GM19099 (cell line): ENCODE results near the gene RBM20.

Source experiments
- POLR2A ChIP-seq: IDR thresholded peaks from 3 replicates; pipeline ENCODE4 v1.6.1; 2011; ENCODE audit warnings: low read depth; ENCODE audit not compliant: insufficient read length; ENCODE audit errors: extremely low read depth

The RBM20 gene

DNA sequence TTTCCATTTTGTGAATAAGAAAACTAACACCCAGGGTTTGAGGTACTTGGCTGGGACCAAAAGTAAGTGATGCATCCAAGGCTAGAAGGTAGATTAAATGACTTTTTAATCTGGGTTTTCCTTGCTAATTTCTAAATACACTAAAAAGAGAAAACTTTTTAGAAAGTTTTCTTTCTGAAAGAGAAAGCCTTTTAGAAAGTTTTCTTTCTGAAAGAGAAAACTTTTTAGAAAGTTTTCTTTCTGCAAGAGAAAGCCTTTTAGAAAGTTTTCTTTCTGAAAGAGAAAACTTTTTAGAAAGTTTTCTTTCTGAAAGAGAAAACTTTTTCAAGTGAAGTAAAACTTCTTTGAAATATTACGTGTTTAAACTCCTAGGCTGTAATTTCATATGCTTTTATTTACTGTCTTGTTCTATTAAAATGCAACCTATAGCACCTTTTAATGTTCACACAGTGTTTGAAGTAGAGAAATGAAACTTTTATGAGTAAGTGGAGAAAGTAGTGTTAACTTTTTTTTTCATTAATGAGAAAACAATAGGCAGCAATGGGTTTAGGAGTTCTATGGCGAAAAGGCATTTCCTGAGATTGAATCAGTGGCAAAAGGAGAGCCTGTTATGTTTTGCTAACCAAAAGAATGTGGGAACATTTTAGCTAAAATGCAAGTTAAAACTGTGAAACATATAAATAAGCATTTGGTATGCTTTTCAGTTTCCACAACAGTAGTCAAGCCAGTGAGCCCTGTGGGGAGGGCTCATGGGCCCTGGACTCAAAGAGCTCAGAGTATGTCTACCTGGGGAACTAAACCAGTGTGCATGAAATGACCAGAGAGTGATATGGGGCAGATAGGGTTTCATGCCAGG lies 103.7 kb downstream of the RBM20 start:
- TF ChIP-seq POLR2A = no peak

DNA sequence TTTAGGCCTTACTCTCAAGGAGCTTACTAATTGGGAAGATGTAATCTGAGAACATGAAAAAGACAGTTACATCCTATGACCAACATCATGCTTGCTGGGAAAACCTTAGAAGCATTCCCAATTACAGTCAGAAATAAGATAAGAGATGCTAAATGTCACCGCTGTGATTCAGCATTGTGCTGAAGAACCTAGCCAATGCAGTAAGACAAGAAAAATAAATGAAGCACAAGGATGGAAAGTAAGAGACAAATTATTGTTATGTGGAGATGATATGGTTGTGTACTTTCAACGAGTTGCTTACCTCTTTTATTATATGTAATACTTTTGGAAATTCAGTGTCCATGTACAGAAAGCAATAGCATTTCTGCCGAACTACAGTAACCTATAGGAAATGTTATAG lies 104.8 kb downstream of the RBM20 start:
- no peak for TF ChIP-seq POLR2A

DNA sequence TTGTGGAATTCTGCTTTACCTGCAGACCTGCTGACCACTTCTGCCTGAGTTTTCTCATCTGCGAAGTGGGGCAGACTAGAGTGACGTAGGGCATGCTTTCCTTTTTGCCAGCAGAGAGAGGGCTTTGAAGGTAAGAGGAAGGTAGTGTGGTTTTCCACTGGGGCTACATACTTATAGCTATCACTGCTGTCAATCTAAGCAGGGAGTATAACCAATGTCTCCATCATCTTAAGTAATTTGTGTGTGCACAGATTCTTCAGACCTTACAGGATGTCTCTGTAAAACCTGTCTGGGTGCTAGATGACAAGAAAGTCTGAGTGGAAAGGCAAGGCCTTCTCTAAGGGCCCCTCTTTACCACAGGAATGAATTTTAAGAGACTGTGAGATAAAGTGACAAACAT lies 106.8 kb downstream of the RBM20 start:
- TF ChIP-seq POLR2A = no peak

DNA sequence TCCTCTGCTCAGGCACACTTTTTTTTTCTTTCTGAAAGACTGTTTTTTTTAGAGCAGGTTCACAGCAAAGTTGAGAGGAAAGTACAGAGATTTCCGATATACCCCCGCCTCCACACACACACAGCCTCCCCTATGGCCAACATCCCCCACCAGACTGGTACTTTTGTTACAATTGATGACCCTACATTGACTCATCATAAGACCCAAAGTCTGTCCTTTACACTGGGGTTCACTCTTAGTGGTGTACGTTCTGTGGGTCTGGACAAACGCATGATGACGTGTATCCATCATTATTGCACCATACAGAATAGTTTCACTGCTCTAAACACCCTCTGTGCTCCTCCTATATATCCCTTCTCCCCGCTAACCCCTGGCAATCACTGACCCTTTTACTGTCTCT lies 107.7 kb downstream of the RBM20 start:
- TF ChIP-seq POLR2A = no peak

DNA sequence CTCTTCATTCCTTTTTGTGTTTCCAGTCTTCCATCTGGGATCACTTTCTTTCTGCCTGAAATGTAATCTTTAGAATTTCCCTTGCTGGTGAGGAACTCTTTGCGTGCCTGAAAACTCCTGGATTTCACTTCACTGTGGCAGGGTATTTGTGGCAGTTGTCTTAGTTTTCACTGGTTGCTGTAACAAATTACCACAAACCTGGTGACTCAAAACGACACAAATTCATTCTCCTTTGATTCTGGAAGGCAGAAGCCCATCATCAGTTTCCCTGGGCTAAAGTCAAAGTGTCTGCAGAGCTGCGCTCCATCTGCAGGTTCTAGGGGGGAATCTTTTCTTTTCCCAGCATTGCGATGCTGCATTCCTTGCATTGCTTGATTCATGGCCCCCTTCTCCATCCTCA lies 109.3 kb downstream of the RBM20 start:
- TF ChIP-seq POLR2A = no peak

DNA sequence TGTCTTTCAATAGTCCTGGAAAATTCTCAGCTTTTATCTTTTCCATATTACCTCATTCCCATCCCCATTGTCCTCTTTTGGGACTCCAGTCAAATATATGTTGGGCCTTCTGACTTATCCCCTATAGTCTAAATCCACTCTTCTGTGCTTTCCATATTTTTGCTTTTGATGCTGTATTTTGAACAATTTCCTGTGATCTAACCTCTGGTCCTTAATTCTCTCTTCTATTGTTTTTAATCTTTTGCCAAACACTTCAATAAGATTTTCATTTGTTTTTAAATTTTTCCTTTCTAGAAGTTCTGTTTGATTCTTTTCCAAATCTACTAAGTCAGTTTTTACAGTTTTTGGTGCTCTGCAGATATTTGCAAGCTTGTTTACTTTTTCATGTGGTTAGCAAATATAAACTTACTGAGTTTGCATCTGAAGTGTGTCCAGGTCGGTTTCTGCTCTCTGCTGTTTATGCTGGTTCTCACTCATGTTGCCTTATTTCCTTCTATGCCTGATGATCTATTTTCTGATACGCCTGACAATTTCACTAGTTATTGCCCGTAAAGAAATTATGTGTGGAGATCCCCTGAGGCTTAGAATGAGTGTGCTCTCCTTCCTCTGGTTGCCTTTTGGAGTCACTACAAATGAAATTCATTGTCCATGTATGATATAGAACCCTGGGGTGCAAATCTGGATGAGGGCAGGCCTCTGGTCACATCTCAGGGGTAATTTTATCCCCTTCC lies 110.4 kb downstream of the RBM20 start:
- no peak for TF ChIP-seq POLR2A

DNA sequence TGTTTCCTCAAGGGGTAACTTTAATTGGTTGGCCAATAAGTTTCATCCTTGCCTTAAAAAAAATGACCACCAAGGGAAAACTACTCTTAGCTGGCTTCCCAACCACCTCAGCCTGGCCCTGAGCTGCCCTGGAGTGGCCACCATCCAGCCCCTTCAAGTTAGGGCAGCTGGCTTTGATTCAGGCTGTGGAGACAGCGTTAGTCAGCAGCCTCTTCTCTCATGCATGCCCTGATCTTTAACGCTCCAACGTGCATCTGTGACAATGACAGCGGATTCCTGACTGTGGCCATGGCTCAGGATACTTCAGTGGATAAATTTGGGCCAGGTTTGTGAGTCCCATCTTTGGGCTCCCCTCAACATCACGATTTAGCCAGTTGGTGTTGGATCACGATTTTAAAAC lies 111.6 kb downstream of the RBM20 start:
- no peak for TF ChIP-seq POLR2A

DNA sequence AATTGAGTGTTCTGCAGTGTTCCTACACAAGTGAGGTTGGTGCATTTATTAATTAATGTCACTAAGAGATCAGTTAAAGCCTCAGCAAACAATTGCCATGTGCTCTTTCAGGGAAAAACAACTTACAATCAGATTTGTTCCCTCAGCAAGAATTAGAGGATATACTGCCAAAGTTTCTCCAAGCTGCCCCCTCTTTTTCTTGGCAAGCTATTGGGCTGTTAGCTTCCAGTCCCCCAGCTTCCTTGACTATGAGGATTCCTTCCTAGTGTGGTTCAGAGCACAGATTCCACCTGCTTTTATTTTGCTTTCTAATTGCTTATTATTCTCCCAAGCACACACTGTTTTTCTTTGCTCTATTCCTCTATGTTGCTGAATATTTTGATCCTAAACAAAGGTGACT lies 112.7 kb downstream of the RBM20 start:
- no peak for TF ChIP-seq POLR2A

DNA sequence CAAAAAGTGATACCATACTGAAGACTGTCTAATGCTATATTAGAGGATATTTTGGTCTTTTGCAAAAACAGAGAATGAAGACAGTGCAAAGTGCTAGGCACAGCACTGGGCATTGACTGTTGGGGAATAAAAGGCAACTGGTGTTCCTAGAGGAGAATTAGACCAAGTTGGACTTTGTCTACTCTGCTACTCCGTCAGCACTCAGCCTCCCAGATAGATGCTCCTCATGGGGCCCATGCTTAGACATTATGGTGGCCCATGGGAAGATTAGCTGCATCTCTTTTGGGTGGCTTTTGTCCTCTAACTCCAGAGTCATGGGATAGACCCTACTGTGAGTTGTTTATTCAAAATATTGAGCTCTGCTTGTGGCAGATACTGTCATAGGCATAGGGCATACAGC lies 113.5 kb downstream of the RBM20 start:
- TF ChIP-seq POLR2A = no peak

DNA sequence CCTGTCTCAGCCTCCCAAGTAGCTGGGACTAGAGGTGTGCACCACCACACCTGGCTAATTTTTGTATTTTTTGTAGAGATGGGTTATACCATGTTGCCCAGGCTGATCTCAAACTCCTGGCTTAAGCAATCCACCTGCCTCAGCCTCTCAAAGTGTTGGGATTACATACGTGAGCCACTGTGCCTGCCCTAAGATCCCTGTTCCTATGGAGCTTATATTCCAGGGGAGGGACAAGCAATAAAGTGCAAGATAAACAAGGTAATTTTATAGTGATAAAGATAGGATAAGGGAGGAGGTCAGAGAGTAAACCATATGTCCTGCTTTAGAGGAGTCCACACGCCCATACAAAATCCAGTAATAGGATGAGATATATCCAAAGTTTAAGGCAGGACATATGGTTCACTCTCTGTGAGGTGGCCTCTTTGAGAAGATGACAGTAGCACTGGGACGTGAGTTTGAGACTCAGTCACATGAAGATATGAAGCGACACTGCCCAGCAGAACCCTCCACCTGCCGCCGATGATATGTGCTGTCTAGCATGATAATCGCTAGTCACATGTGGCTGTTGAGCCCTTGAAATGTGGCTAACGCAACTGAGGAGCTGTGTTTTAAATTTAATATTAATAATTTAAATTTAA lies 114.1 kb downstream of the RBM20 start:
- TF ChIP-seq POLR2A = no peak

DNA sequence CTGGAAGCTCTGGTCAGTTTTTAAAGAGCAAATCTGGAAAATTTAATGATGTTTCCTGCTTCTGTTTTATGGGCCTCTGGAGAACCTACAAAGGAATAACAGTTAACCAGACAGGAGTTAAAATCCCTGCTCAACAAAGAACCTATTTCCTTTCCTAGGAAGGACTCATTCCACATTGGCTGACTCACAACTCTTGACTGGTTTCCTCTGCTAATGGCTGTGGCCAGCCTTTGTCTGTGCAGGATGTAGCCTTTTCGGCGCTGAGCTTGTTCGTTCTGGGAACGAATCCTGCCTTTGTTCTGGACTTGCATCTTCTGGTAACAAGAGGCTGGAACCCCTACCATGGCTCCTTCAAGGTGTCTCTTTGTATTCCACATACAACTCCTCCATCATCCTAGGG lies 114.8 kb downstream of the RBM20 start:
- no peak for TF ChIP-seq POLR2A

DNA sequence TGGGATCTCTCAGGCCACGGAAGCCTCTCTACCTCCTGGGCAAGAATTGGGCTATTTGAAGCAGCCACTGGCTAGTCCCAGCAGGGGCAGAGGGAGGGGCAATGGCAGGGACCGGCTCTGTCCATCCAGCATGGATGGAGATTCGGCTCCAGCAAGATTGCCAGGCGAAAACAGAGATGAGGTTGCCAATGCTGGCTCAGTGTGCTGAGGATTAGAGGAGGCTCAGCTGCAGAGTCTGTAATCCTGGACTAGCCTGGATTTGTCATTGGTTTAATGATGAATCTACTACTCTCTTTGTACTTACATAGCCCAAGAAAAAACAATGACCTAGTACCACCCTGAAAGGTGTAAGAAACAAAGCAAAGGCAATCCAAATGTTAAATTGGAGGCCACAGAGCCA lies 115.4 kb downstream of the RBM20 start:
- TF ChIP-seq POLR2A = no peak

DNA sequence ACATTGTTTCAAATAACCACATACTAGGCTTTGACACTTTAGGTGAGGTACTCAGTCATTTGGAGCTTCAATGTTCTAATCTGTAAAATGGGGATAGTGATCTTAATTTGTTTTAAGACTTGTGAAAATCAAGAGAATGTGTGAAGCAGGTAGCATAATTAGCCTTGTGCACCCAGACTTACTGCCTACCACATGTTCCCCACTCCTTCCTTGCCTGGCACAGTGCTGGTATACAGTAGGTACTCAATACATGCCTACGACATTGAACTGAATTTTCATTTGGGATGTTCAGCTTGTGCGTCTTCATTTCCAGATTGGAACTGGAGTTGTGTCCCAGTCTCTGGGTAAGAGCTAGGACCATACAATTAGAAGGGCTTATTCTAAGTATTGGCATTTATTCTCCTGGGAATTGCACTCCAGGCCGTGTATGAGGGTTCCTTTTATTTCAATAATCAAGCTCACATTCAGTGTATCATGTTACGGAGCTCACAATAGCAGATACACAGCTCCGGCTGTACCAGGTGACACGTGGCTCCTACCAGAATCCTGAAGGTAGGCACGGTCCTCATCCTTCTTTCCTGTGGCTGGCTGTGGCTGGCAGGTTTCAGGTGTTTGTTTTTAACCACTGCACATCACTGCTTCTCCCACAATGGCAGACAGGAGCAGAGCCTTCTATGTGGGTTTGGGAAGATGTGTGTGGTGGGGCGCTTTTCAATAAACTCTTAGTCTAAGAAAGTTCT lies 118.1 kb downstream of the RBM20 start:
- TF ChIP-seq POLR2A = no peak

DNA sequence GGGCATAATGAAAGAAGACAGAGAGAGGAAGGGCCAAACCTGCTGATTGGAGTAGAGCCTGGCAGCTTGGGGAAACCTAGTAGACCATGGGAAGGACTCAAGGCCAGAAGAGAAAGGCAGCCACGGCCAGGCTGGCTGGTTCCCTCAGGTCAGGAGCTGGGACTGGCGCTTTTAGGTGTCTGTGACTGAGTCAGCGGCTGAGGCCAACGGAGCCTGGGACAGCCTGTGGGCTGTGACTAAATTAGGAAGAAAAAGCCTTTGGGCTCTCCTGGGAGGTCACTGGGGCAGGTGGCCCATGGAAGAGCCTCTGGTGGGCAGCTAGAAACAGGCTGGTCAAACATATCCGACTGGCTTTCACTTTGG lies 118.7 kb downstream of the RBM20 start:
- no peak for TF ChIP-seq POLR2A

DNA sequence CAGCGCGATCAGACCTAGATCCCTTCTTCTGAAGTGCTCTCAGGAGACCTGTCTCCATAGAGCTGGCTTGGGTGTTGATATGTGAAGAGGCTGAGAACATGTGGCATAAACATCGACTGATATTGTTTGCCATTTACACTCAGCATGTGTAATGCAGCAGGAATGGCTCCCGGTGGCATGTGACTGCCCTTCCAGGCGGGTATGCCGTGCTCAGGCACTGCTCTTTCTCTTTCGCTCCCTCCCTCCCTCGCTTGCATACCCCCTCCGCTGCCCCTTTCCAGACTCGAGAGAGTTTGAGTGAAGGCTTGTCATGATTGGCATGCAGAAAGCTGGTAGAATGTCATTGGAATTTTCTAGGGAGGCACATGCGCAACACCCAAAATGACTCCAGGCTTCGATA lies 120.2 kb downstream of the RBM20 start:
- TF ChIP-seq POLR2A = no peak

DNA sequence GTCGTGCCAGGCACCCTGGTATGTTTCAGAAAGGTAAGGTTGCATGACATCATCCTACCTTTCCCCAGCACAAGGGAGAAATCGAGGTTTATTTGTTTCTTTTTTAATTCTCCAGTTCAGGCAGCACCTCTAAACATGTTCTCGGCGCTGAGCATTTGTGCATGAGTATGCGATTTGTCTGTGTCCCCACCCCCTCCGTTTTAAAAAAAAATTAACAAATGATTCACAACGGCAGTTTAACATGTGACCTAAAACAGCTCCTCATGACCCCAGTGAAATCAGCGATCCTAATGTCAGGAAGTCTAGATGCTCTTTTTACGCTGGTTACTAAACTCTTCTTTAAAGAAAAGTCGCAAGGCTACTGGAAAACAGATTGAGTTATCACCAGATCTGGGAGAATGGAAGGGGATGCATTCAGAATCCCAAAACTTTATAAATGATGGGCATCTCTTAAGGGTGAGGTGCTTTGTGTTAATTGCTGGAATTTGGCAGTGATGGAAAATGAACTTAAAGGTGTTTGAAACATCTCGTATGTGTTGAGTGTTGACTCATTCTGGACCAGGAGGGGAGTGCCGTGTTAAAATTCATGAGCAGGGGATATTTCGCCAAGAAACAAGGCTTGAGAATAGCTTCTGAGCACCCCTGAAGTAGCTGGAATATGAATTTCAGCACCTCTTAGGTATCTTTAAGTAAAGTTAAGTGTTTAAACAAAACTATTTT lies 120.8 kb downstream of the RBM20 start:
- no peak for TF ChIP-seq POLR2A
